HepG2 (cell line): ENCODE data around the gene PLK3.

Source experiments
- AFF4 ChIP-seq: sonication (generic); formaldehyde crosslinking; IDR thresholded peaks from 2 replicates; pipeline ENCODE4 v1.4.0; 2020; ENCODE audit warnings: missing genetic modification reagents
- ELF4 ChIP-seq: sonication (generic); formaldehyde crosslinking; IDR thresholded peaks from 2 replicates; pipeline ENCODE4 v1.5.0; 2020; ENCODE audit warnings: missing genetic modification reagents, mild to moderate bottlenecking, moderate library complexity, borderline replicate concordance
- NFIB ChIP-seq: sonication (generic); formaldehyde crosslinking; IDR thresholded peaks from 2 replicates; pipeline ENCODE4 v1.9.0; 2021; ENCODE audit warnings: missing genetic modification reagents, mild to moderate bottlenecking, borderline replicate concordance
- NRL ChIP-seq: sonication (generic); formaldehyde crosslinking; IDR thresholded peaks from 2 replicates; pipeline ENCODE4 v1.5.0; 2020; ENCODE audit warnings: missing genetic modification reagents, mild to moderate bottlenecking, moderate library complexity, borderline replicate concordance
- PBX3 ChIP-seq: sonication (generic); formaldehyde crosslinking; IDR thresholded peaks from 2 replicates; pipeline ENCODE4 v1.8.1; 2023; ENCODE audit warnings: missing genetic modification reagents, inconsistent platforms, borderline replicate concordance
- POLR2A ChIP-seq, 2 experiments: IDR thresholded peaks; 2 replicates each; pipeline ENCODE4 v1.6.1; 2011; ENCODE audit warnings: low read depth in 2 of 2, low read length in 2 of 2, mild to moderate bottlenecking in 1 of 2, moderate library complexity in 1 of 2; ENCODE audit not compliant: insufficient read depth in 1 of 2
- RBAK ChIP-seq: sonication (generic); formaldehyde crosslinking; IDR thresholded peaks from 2 replicates; pipeline ENCODE4 v1.5.1; 2020; ENCODE audit warnings: mild to moderate bottlenecking, missing genetic modification reagents
- REST ChIP-seq, 2 experiments: IDR thresholded peaks; 2 replicates each; pipeline ENCODE4 v1.6.1; 2011 to 2012; ENCODE audit warnings: low read length in 2 of 2, borderline replicate concordance in 1 of 2, low read depth in 1 of 2, mild to moderate bottlenecking in 1 of 2, moderate library complexity in 1 of 2
- SMAD3 ChIP-seq: sonication (generic); formaldehyde crosslinking; IDR thresholded peaks from 2 replicates; pipeline ENCODE4 v1.4.0; 2020; ENCODE audit warnings: missing genetic modification reagents
- ZBTB7A ChIP-seq: sonication (generic); formaldehyde crosslinking; IDR thresholded peaks from 2 replicates; pipeline ENCODE4 v1.8.0; 2022; ENCODE audit warnings: mild to moderate bottlenecking, missing genetic modification reagents

- TF ChIP-seq SMAD3 (CRISPR knock-in tag) (no peak), RBAK (no peak), POLR2A (IDR thresholded peaks at IDR 0.05; ENCODE audit: insufficient read depth in 1 of 2, low read depth in 2 of 2, low read length in 2 of 2) (no peak), NRL (CRISPR knock-in tag) (no peak), AFF4 (CRISPR knock-in tag) (no peak), ZBTB7A (CRISPR knock-in tag) (no peak), ELF4 (no peak), REST (IDR thresholded peaks at IDR 0.05; ENCODE audit: borderline replicate concordance in 1 of 2, low read depth in 1 of 2, low read length in 2 of 2) (no peak), NFIB (no peak), PBX3 (CRISPR knock-in tag) (no peak)
Measured at GRCh38 chr1:44830900-44831304, 30.7 kb downstream of the PLK3 start.
